ENCODE results near the gene SLC25A15. TPM values are rescaled to one million over a fixed set of nuclear protein-coding genes. Genes with fewer than 3 reads are reported as not detected.

The SLC25A15 gene
- total RNA-seq, 1 experiment from 2014 or later: 24.5 TPM

DNA sequence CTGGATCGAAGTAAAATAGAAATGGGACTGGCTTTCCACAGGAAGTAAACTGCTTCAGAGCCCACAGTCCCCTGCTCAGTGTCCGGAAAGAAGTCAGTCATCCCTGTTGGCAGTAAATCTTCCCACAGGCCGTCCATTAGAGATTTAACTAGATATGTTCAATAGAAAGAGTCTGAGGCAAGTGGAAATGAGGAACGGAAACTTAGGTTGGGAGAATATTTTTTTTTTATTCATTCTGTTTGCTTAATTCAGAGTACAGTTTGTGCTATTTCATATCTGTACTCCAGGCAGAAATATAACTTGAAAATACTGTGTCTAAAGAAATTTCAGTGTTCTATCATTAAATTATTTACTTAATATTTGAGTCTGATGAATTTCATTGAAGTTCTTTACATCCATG is 22.7 kb downstream of the SLC25A15 start:
- H3K9me3 ChIP-seq (ENCODE audit: control insufficient read depth in 1 of 2, insufficient read depth in 1 of 2, low read depth in 1 of 2, low read length in 2 of 2): no peaks in the 10 kb centered on the region
- no peak overlapping the region for H3K27ac ChIP-seq (ENCODE audit: low read depth, low read length)
- H3K9me2 ChIP-seq (ENCODE audit: insufficient read depth): no peaks in the 10 kb centered on the region
- H3K4me1 ChIP-seq (ENCODE audit: control insufficient read depth in 1 of 2, insufficient read depth in 2 of 2, low read length in 2 of 2): 0 out of 4 replicates have a peak, but pooled peaks cover 0 to 3% of the 10 kb centered on the region in 2 experiments
- RAD21 ChIA-PET (ENCODE audit: low non-redundant PET in 1 of 2, low total read pairs in 2 of 2, uncharacterized antibody in 2 of 2, unreplicated experiment in 2 of 2): no interaction called here
- intact Hi-C loops (cut with micrococcal nuclease): no loop called here
- ATAC-seq (no peak), DNase-seq (ENCODE audit: low read depth, low spot score) (no peak)
- no TSS peak for BruUV-seq (replicated peaks)
- H3K79me2 ChIP-seq (ENCODE audit: insufficient read depth, low read length): no peaks in the 10 kb centered on the region
- no peak overlapping the region for H3K4me3 ChIP-seq (replicated peaks in 1 of 2; ENCODE audit: low read depth in 1 of 2, low read length in 2 of 2)
- TF ChIP-seq ELF1 (IDR thresholded peaks at IDR 0.05; ENCODE audit: borderline replicate concordance, low read depth) (no peak), SP1 (IDR thresholded peaks at IDR 0.05; ENCODE audit: low read depth) (no peak), YY1 (IDR thresholded peaks at IDR 0.05; ENCODE audit: extremely low read depth, insufficient replicate concordance, low read depth, low read length) (no peak), SRF (IDR thresholded peaks at IDR 0.05; ENCODE audit: low read depth) (no peak), POLR2AphosphoS5 (IDR thresholded peaks at IDR 0.05; ENCODE audit: low read depth, low read length) (no peak), JUND (IDR thresholded peaks at IDR 0.05) (no peak), EGR1 (IDR thresholded peaks at IDR 0.05; ENCODE audit: low read depth) (no peak)
- TF ChIP-seq, protein P1, sequence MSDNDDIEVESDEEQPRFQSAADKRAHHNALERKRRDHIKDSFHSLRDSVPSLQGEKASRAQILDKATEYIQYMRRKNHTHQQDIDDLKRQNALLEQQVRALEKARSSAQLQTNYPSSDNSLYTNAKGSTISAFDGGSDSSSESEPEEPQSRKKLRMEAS (IDR thresholded peaks at IDR 0.05): no peak
- CTCF ChIA-PET: interaction anchor here (3.4 kb wide), 1 partner anchor 35 kb away, joined by 11 read pairs; no protein-coding TSS in a partner anchor
- H3K36me3 ChIP-seq (ENCODE audit: control insufficient read depth in 1 of 2, insufficient read depth in 2 of 2, low read length in 2 of 2): peaks cover 6 to 12% of the 10 kb centered on the region in 2 experiments; a peak in 1 of 4 replicates
- no peak overlapping the region for H3K4me2 ChIP-seq (ENCODE audit: low read length)
- H4K20me1 ChIP-seq (ENCODE audit: insufficient read depth): no peaks in the 10 kb centered on the region
- H3K9ac ChIP-seq (ENCODE audit: low read length): no peak overlapping the region
- no peak overlapping the region for H2AFZ ChIP-seq (ENCODE audit: low read depth, low read length, poor library complexity, severe bottlenecking)
- H3K27me3 ChIP-seq (ENCODE audit: insufficient read depth, low read length): no peaks in the 10 kb centered on the region
- POLR2A ChIA-PET: no interaction called here

DNA sequence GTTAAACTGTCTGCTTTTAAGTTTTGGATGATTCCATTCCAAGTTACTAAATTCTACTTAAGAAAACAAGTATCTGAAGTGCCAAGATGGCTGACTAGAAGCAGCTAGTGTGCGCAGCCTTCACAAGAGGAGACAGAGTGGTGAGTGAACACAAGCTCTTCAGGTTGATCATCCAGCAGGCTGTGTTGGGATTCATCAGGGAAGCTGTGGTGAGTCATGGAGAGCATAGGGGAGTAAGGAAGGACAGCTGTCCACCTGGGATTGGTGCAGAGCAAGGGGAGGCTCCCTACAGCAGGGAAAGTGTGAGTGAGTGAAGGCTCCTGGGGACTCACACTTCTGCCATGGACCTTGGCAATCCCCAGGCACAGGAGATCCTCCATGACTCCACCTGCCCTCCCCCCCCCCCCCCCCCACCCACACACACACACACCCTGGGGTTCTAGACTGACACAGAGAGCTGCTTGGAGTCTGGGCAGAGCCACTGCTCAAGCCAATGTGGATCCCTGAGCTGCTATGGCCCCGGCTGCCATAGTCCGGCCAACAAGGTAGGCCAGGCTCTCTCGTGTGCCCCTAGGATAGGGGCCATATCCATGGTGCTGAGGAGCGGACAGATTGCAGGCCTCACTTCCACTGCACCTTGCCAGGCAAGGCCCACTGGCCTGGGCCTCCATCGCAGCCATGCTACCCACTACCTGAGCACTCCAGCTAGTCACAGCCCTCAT is 23.5 kb downstream of the SLC25A15 start:
- no TSS peak for BruUV-seq (replicated peaks)
- no peak overlapping the region for H3K27ac ChIP-seq (ENCODE audit: low read depth, low read length)
- intact Hi-C loops (cut with micrococcal nuclease): no loop called here
- no peaks in the 10 kb centered on the region for H3K27me3 ChIP-seq (ENCODE audit: insufficient read depth, low read length)
- no peak overlapping the region for H3K4me2 ChIP-seq (ENCODE audit: low read length)
- no peak overlapping the region for H3K9ac ChIP-seq (ENCODE audit: low read length)
- H3K9me2 ChIP-seq (ENCODE audit: insufficient read depth): no peaks in the 10 kb centered on the region
- ChIA-PET RAD21 (ENCODE audit: low non-redundant PET in 1 of 2, low total read pairs in 2 of 2, uncharacterized antibody in 2 of 2, unreplicated experiment in 2 of 2) (no interaction called here), CTCF (interaction anchor here (1.1 to 3.4 kb wide), 2 partner anchors 23 to 36 kb away, joined by 3 to 11 read pairs; no protein-coding TSS in a partner anchor), POLR2A (no interaction called here)
- no peaks in the 10 kb centered on the region for H3K79me2 ChIP-seq (ENCODE audit: insufficient read depth, low read length)
- H3K4me1 ChIP-seq (ENCODE audit: control insufficient read depth in 1 of 2, insufficient read depth in 2 of 2, low read length in 2 of 2): 0 out of 4 replicates have a peak, but pooled peaks cover 0 to 3% of the 10 kb centered on the region in 2 experiments
- no peak for DNase-seq (ENCODE audit: low read depth, low spot score)
- 0 out of 2 replicates have a peak, but pooled peaks have one; percentile 52 for ATAC-seq
- H3K36me3 ChIP-seq (ENCODE audit: control insufficient read depth in 1 of 2, insufficient read depth in 2 of 2, low read length in 2 of 2): peaks cover 5 to 12% of the 10 kb centered on the region in 2 experiments; a peak in 1 of 4 replicates
- H4K20me1 ChIP-seq (ENCODE audit: insufficient read depth): no peaks in the 10 kb centered on the region
- no peaks in the 10 kb centered on the region for H3K9me3 ChIP-seq (ENCODE audit: control insufficient read depth in 1 of 2, insufficient read depth in 1 of 2, low read depth in 1 of 2, low read length in 2 of 2)
- H2AFZ ChIP-seq (ENCODE audit: low read depth, low read length, poor library complexity, severe bottlenecking): no peak overlapping the region
- no peak overlapping the region for H3K4me3 ChIP-seq (replicated peaks in 1 of 2; ENCODE audit: low read depth in 1 of 2, low read length in 2 of 2)
- TF ChIP-seq, protein P2, sequence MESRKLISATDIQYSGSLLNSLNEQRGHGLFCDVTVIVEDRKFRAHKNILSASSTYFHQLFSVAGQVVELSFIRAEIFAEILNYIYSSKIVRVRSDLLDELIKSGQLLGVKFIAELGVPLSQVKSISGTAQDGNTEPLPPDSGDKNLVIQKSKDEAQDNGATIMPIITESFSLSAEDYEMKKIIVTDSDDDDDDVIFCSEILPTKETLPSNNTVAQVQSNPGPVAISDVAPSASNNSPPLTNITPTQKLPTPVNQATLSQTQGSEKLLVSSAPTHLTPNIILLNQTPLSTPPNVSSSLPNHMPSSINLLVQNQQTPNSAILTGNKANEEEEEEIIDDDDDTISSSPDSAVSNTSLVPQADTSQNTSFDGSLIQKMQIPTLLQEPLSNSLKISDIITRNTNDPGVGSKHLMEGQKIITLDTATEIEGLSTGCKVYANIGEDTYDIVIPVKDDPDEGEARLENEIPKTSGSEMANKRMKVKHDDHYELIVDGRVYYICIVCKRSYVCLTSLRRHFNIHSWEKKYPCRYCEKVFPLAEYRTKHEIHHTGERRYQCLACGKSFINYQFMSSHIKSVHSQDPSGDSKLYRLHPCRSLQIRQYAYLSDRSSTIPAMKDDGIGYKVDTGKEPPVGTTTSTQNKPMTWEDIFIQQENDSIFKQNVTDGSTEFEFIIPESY (IDR thresholded peaks at IDR 0.05; ENCODE audit: extremely low read depth, insufficient replicate concordance, low read length): no peak
- TF ChIP-seq CBX3 (IDR thresholded peaks at IDR 0.05; ENCODE audit: low read depth): no peak
- TF ChIP-seq, protein P3, sequence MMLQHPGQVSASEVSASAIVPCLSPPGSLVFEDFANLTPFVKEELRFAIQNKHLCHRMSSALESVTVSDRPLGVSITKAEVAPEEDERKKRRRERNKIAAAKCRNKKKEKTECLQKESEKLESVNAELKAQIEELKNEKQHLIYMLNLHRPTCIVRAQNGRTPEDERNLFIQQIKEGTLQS (IDR thresholded peaks at IDR 0.05): no peak
- no peak for TF ChIP-seq EGR1 (IDR thresholded peaks at IDR 0.05; ENCODE audit: low read depth)
- TF ChIP-seq EZH2 (IDR thresholded peaks at IDR 0.05): no peak
- TF ChIP-seq JUND (IDR thresholded peaks at IDR 0.05): no peak
- TF ChIP-seq TCF7L2 (IDR thresholded peaks at IDR 0.05; ENCODE audit: borderline replicate concordance, extremely low read depth, insufficient read depth, insufficient read length): no peak
- no peak for TF ChIP-seq FOSL1 (IDR thresholded peaks at IDR 0.05; ENCODE audit: low read depth)
- TF ChIP-seq EZH2phosphoT487 (IDR thresholded peaks at IDR 0.05; ENCODE audit: borderline replicate concordance): no peak
- no peak for TF ChIP-seq SP1 (IDR thresholded peaks at IDR 0.05; ENCODE audit: low read depth)
- TF ChIP-seq, protein P1 (IDR thresholded peaks at IDR 0.05): no peak
- TF ChIP-seq SIN3A (IDR thresholded peaks at IDR 0.05; ENCODE audit: low read depth): no peak

Measured in HCT116 (cell line).